OCI-LY3 (cell line): ENCODE results near the gene CFAP221.
"Not testable (repeated sequence)": the region's sequence is repeated elsewhere in the genome, so short reads cannot be mapped to it uniquely, and the experiment has no call there.

Experiments
- H2AFZ ChIP-seq: fragments of 200-600, 300-600 bp; shearing (Covaris generic); 2 replicates; pipeline ENCODE4 v1.6.0; 2014; ENCODE audit warnings: antibody characterized with exemption, low read depth, low read length
- H3K27ac ChIP-seq: fragments of 200-600, 300-600 bp; sonication (generic); 2 replicates; pipeline ENCODE4 v1.5.1; 2014; ENCODE audit warnings: mild to moderate bottlenecking, low read length, moderate library complexity, mixed read lengths
- H3K27me3 ChIP-seq: fragments of 200-600, 300-600 bp; sonication (generic); 2 replicates; pipeline ENCODE4 v1.6.1; 2014; ENCODE audit warnings: low read depth, low read length, mixed read lengths
- H3K36me3 ChIP-seq: fragments of 200-600, 300-600 bp; sonication (generic); replicated peaks from 2 replicates; pipeline ENCODE3; 2014; ENCODE audit warnings: low read depth, low read length, mixed read lengths
- H3K4me1 ChIP-seq: fragments of 300-600, 200-600 bp; sonication (generic); 2 replicates; pipeline ENCODE4 v1.6.1; 2014; ENCODE audit warnings: low read length, mixed read lengths
- H3K4me2 ChIP-seq: fragments of 200-600, 300-600 bp; sonication (generic); 2 replicates; pipeline ENCODE4 v1.6.1; 2014; ENCODE audit warnings: low read length, mixed read lengths
- H3K4me3 ChIP-seq: fragments of 300-600, 200-600 bp; sonication (generic); 2 replicates; pipeline ENCODE4 v1.5.1; 2014; ENCODE audit warnings: antibody characterized with exemption, mild to moderate bottlenecking, low read length, moderate library complexity
- H3K79me2 ChIP-seq: fragments of 300-600, 200-600 bp; shearing (Covaris generic); 2 replicates; pipeline ENCODE4 v1.6.1; 2014; ENCODE audit warnings: mild to moderate bottlenecking, low read length, mixed read lengths
- H3K9ac ChIP-seq: fragments of 300-600, 200-600 bp; shearing (Covaris generic); 2 replicates; pipeline ENCODE4 v1.6.0; 2014; ENCODE audit warnings: mild to moderate bottlenecking, low read length, moderate library complexity
- H3K9me3 ChIP-seq: fragments of 200-600, 300-600 bp; shearing (Covaris generic); 2 replicates; pipeline ENCODE4 v1.6.1; 2014; ENCODE audit warnings: low read length, mixed read lengths; ENCODE audit not compliant: insufficient read depth
- H4K20me1 ChIP-seq: fragments of 200-600, 300-600 bp; sonication (generic); 2 replicates; pipeline ENCODE4 v1.6.1; 2016; ENCODE audit warnings: low read length, mixed read lengths; ENCODE audit not compliant: insufficient read depth
- CTCF ChIP-seq: fragments of 200-600, 300-600 bp; sonication (generic); IDR thresholded peaks from 2 replicates; pipeline ENCODE4 v1.5.1; 2014; ENCODE audit warnings: antibody characterized with exemption, low read length, low read depth
- EZH2phosphoT487 ChIP-seq: fragments of 200-600 bp; shearing (Covaris generic); IDR thresholded peaks from 2 replicates; pipeline ENCODE4 v1.6.1; 2018; ENCODE audit warnings: antibody characterized with exemption, mixed run types, low read depth

CFAP221 gene

DNA sequence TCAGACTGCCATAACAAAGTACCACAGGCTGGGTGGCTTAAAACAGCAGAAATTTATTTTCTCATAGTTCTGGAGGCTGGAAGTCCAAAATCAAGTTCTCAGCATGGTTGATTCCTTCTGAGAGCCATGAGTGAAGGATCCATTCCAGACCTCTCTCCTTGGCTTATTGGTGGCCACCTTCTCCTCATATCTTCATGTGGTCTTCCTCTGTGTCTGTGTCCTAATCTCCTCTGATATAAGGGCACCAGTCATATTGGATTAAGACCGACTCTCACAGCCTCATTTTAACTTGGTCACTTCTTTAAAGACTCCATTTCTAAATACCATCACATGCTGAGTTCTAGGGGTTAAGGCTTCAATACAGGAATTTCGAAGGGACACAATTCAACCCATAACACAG, 65.1 kb downstream of the CFAP221 start:
- no peak overlapping the region for H3K4me3 ChIP-seq
- no peak overlapping the region for H2AFZ ChIP-seq
- no peak overlapping the region for H3K27ac ChIP-seq
- no peaks in the 10 kb centered on the region for H3K79me2 ChIP-seq
- H3K4me2 ChIP-seq, result no peak overlapping the region
- no peaks in the 10 kb centered on the region for H3K9me3 ChIP-seq
- H3K4me1 ChIP-seq, result no peaks in the 10 kb centered on the region
- no peaks in the 10 kb centered on the region for H4K20me1 ChIP-seq
- H3K36me3 ChIP-seq, result no peaks in the 10 kb centered on the region
- H3K27me3 ChIP-seq, result peaks cover 24% of the 10 kb centered on the region
- TF ChIP-seq EZH2phosphoT487 (no peak), CTCF (no peak)
- H3K9ac ChIP-seq, result no peak overlapping the region

- H3K9me3 ChIP-seq, H3K27ac ChIP-seq, H4K20me1 ChIP-seq, H3K4me1 ChIP-seq, H3K4me2 ChIP-seq, H2AFZ ChIP-seq, H3K27me3 ChIP-seq, H3K36me3 ChIP-seq, H3K79me2 ChIP-seq, H3K9ac ChIP-seq, H3K4me3 ChIP-seq: not testable (repeated sequence)
Observed at GRCh38 chr2:119614140-119614539, 69.9 kb downstream of the CFAP221 start.

GRCh38 chr2:119616421-119616820, 72.2 kb downstream of the CFAP221 start:
- no peaks in the 10 kb centered on the region for H3K79me2 ChIP-seq
- TF ChIP-seq EZH2phosphoT487 (no peak), CTCF (no peak)
- 0 out of 2 replicates have a peak, but pooled peaks cover 7% of the 10 kb centered on the region for H3K9me3 ChIP-seq
- H3K4me3 ChIP-seq, result no peak overlapping the region
- no peak overlapping the region for H2AFZ ChIP-seq
- no peak overlapping the region for H3K4me2 ChIP-seq
- no peaks in the 10 kb centered on the region for H3K4me1 ChIP-seq
- H3K27me3 ChIP-seq, result no peaks in the 10 kb centered on the region
- no peaks in the 10 kb centered on the region for H4K20me1 ChIP-seq
- H3K36me3 ChIP-seq, result no peaks in the 10 kb centered on the region
- no peak overlapping the region for H3K27ac ChIP-seq
- H3K9ac ChIP-seq, result no peak overlapping the region

GRCh38 chr2:119617455-119617854, 73.2 kb downstream of the CFAP221 start:
- no peaks in the 10 kb centered on the region for H3K27me3 ChIP-seq

DNA sequence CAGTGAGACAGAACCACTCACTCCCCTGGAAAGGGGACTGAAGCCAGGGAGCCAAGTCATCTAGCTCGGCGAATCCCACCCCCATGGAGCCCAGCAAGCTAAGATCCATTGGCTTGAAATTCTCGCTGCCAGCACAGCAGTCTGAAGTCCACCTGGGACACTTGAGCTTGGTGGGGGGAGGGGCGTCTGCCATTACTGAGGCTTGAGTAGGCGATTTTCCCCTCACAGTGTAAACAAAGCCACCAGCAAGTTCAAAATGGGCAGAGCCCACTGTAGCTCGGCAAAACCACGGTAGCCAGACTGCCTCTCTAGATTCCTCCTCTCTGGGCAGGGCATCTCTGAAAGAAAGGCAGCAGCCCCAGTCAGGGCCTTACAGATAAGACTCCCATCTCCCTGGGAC, 74.5 kb downstream of the CFAP221 start:
- not testable (repeated sequence) for H3K9me3 ChIP-seq, H3K27me3 ChIP-seq, H2AFZ ChIP-seq, H3K9ac ChIP-seq, H3K36me3 ChIP-seq, H4K20me1 ChIP-seq, H3K27ac ChIP-seq, H3K79me2 ChIP-seq, H3K4me1 ChIP-seq, H3K4me2 ChIP-seq, H3K4me3 ChIP-seq

More at GRCh38 chr2:119617455-119617854, 73.2 kb downstream of the CFAP221 start:
- H4K20me1 ChIP-seq, result no peaks in the 10 kb centered on the region
- no peaks in the 10 kb centered on the region for H3K36me3 ChIP-seq
- no peak overlapping the region for H3K9ac ChIP-seq
- H3K27ac ChIP-seq, result no peak overlapping the region
- no peak overlapping the region for H2AFZ ChIP-seq
- H3K79me2 ChIP-seq, result no peaks in the 10 kb centered on the region
- no peak overlapping the region for H3K4me2 ChIP-seq
- TF ChIP-seq EZH2phosphoT487 (no peak), CTCF (no peak)
- H3K9me3 ChIP-seq, result 0 out of 2 replicates have a peak, but pooled peaks cover 7% of the 10 kb centered on the region
- H3K4me3 ChIP-seq, result no peak overlapping the region
- no peaks in the 10 kb centered on the region for H3K4me1 ChIP-seq
